NB4 (cell line): ENCODE data around the gene SP140.
"Not testable (repeated sequence)": the region's sequence is repeated elsewhere in the genome, so short reads cannot be mapped to it uniquely, and the experiment has no call there.

Source experiments
- DNase-seq: peaks from one replicate; pipeline ENCODE4 v3.0.0; 2010; ENCODE audit warnings: low read depth
- H3K4me3 ChIP-seq: one replicate; pipeline ENCODE4 v1.5.1; 2011; ENCODE audit warnings: mild to moderate bottlenecking, low read depth, low read length, moderate library complexity
- MYC ChIP-seq: IDR thresholded peaks from 2 replicates; pipeline ENCODE4 v1.6.1; 2011; ENCODE audit warnings: low read depth, low read length
- POLR2A ChIP-seq: IDR thresholded peaks from 2 replicates; pipeline ENCODE4 v1.6.1; 2011; ENCODE audit warnings: mild to moderate bottlenecking; ENCODE audit not compliant: insufficient read length; ENCODE audit errors: extremely low read depth
- TF ChIP-seq, protein P1 (sequence below): IDR thresholded peaks from 2 replicates; pipeline ENCODE4 v1.6.1; 2011; ENCODE audit warnings: low read depth, low read length
- TF ChIP-seq, protein P2 (sequence below): IDR thresholded peaks from one replicate; pipeline ENCODE4 v1.5.1; 2012; ENCODE audit warnings: low read depth, low read length

SP140 gene

DNA sequence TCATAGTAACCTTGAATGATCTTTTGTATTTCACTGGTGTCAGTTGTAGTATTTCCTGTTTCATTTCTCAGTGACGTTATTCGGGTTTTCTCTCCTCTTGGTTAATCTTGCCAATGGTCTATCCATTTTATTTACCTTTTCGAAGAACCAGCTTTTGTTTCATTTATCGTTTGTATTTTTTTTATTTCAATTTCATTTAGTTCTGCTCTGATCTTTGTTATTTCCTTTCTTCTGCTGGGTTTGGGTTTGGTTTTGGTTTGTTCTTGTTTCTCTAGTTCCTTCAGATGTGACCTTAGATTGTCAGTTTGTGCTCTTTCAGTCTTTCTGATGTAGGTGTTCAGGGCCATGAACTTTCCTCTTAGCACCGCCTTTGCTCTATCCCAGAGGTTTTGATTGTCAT, 36.7 kb downstream of the SP140 start:
- TF ChIP-seq, protein P1, sequence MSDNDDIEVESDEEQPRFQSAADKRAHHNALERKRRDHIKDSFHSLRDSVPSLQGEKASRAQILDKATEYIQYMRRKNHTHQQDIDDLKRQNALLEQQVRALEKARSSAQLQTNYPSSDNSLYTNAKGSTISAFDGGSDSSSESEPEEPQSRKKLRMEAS, result no peak
- TF ChIP-seq, protein P2, sequence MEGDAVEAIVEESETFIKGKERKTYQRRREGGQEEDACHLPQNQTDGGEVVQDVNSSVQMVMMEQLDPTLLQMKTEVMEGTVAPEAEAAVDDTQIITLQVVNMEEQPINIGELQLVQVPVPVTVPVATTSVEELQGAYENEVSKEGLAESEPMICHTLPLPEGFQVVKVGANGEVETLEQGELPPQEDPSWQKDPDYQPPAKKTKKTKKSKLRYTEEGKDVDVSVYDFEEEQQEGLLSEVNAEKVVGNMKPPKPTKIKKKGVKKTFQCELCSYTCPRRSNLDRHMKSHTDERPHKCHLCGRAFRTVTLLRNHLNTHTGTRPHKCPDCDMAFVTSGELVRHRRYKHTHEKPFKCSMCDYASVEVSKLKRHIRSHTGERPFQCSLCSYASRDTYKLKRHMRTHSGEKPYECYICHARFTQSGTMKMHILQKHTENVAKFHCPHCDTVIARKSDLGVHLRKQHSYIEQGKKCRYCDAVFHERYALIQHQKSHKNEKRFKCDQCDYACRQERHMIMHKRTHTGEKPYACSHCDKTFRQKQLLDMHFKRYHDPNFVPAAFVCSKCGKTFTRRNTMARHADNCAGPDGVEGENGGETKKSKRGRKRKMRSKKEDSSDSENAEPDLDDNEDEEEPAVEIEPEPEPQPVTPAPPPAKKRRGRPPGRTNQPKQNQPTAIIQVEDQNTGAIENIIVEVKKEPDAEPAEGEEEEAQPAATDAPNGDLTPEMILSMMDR, result no peak
- TF ChIP-seq POLR2A, result no peak
- no peak for TF ChIP-seq MYC
- H3K4me3 ChIP-seq, result no peak overlapping the region
- DNase-seq, result no peak

DNA sequence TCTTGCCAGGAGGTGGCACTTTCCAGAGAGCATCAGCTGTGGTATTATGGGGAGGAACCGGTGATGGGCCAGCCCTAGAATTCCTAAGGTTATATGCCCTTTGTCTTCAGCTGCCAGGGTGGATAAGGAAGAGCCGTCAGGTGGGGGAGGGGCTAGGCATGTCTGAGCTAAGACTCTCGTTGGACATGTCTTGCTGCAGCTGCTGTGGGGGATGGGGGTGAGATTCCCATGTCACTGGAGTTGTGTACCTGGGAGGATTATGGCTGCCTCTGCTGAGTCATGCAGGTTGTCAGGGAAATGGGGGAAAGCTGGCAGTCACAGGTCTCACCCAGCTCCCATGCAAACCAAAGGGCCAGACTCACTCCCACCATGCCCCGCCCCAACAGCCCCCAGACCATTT, 39.4 kb downstream of the SP140 start:
- not testable (repeated sequence) for H3K4me3 ChIP-seq, DNase-seq

DNA sequence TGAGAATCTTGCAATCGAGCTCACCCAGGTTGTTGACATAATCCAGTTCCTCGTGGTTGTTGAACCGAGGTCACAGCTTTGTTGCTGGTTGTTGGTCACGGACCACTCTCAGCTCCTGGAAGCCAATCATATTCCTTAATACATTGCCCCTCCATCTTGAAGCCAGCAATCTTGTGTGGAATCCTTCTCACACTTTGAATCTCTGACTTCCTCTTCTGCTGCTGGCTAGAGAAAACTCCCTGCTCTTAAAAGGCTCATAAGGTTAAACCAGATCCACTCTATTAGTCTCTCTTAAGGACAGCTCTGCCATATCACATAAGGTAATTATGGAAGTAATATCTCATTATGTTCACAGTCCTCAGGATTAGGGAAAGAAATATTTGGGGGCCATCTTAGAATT, 41.1 kb downstream of the SP140 start:
- TF ChIP-seq MYC, result no peak
- TF ChIP-seq POLR2A, result no peak
- TF ChIP-seq, protein P1, result no peak
- TF ChIP-seq, protein P2, result no peak
- H3K4me3 ChIP-seq, result no peak overlapping the region
- no peak for DNase-seq

DNA sequence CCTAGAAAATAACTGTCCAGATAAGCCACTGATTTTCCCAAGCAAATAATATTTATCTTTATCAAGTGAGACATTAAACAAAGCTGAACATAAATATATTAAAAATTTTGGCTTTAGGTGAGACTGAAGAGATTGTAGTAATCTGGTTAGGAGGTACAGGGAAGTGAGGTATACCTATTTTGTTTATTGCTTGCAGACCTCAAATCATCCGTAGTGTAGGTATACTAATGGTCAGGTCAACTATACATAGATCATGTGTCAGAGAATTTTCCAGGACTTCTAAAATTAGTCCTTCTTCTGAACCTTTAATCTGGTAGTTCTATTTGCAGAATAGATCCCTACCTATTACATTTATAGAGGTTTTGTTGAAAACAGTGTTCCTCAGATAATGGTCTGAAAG, 41.5 kb downstream of the SP140 start:
- no peak overlapping the region for H3K4me3 ChIP-seq
- TF ChIP-seq, protein P2, result no peak
- TF ChIP-seq, protein P1, result no peak
- TF ChIP-seq POLR2A (no peak), MYC (no peak)
- no peak for DNase-seq

DNA sequence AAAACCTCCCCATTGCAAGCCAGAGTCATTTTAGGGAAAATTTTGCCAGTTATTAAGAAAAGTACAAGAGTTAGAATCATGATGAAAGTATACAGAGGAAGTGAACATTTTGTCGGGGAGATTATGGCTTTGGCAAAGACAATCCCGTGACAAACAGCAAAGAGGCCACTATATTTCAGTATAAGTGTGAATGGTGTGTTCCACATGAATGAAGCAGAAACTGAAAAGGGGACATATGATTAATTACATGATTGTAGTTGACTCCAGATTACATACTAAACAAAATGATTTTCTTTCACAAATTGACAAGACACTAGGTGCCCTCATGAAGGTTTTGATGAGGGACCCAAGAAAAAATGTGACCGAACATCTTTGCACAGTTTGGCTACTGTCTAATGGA, 42.0 kb downstream of the SP140 start:
- DNase-seq, result no peak
- H3K4me3 ChIP-seq, result no peak overlapping the region
- TF ChIP-seq, protein P2, result no peak
- TF ChIP-seq MYC, result no peak
- no peak for TF ChIP-seq POLR2A

DNA sequence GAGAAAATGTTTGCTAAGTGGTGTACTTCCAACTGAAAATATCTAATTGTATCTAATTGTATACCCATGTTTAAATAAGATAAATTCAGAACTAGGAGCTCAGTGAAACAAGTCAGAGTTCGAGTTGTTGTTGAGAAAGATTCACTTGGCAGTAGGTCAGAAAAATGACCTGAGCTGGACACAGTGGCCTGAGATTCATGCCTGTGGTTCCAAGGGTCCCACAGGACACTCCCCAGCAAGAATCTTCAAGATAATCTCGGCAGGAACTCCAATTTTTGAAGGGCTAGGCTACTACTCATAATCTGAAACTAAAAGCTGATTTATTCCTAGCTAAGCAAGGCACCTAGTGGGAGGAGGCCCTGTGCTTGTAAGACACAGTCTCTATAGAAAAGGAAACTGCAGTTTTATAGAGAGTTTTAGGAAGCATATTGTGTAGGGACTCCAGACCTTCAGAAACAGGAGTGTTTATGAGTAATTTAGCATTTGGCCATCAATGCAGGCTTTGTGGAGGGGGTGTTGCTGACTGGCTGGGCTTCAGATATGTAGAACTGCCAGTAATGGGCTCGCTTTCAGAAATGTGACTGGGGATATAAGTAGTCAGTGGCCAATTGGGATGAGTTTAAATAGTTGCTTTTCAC, 43.2 kb downstream of the SP140 start:
- TF ChIP-seq POLR2A, result no peak
- TF ChIP-seq, protein P1, result no peak
- no peak for TF ChIP-seq MYC
- TF ChIP-seq, protein P2, result no peak
- no peak for DNase-seq
- no peak overlapping the region for H3K4me3 ChIP-seq
